GM23338 (cell line): ENCODE results near the gene NXN. TPM values are rescaled to one million over a fixed set of nuclear protein-coding genes. Genes with fewer than 3 reads are reported as not detected.

ENCODE experiments used
- ATAC-seq: fragments of 200-7000 bp; cut with Tn5 transposase; 3 replicates; pipeline ENCODE4 v1.9.1; 2020
- DNase-seq: peaks from one replicate; pipeline ENCODE4 v3.0.0-alpha.2; 2015; ENCODE audit warnings: low spot score
- H2AFZ ChIP-seq: fragments of 200-600 bp; sonication (generic); 2 replicates; pipeline ENCODE4 v1.8.0; 2016; ENCODE audit warnings: antibody characterized with exemption, mild to moderate bottlenecking, moderate library complexity
- H3F3A ChIP-seq: fragments of 200-600 bp; sonication (generic); replicated peaks from 2 replicates; pipeline ENCODE4 v1.8.0; 2017; ENCODE audit warnings: antibody characterized with exemption, mixed run types, low read depth
- H3K27ac ChIP-seq: fragments of 200-600 bp; sonication (generic); 2 replicates; pipeline ENCODE4 v1.6.1; 2016; ENCODE audit warnings: low read depth
- H3K27me3 ChIP-seq: fragments of 200-600 bp; sonication (generic); 2 replicates; pipeline ENCODE4 v1.8.0; 2016; ENCODE audit warnings: mild to moderate bottlenecking, mixed run types, moderate library complexity; ENCODE audit not compliant: insufficient read depth
- H3K36me3 ChIP-seq: fragments of 200-600 bp; sonication (generic); 2 replicates; pipeline ENCODE4 v1.8.0; 2016; ENCODE audit warnings: mild to moderate bottlenecking; ENCODE audit not compliant: insufficient read depth
- H3K4me1 ChIP-seq: fragments of 200-600 bp; sonication (generic); 2 replicates; pipeline ENCODE4 v1.8.0; 2016; ENCODE audit warnings: mild to moderate bottlenecking, moderate library complexity; ENCODE audit not compliant: insufficient read depth
- H3K4me2 ChIP-seq: fragments of 200-600 bp; sonication (generic); 2 replicates; pipeline ENCODE4 v1.7.1; 2017; ENCODE audit warnings: mixed run types
- H3K4me3 ChIP-seq: fragments of 200-600 bp; sonication (generic); 2 replicates; pipeline ENCODE4 v1.6.1; 2016; ENCODE audit warnings: mixed run types
- H3K79me2 ChIP-seq: fragments of 200-600 bp; sonication (generic); replicated peaks from 2 replicates; pipeline ENCODE4 v1.8.0; 2017; ENCODE audit warnings: mild to moderate bottlenecking; ENCODE audit not compliant: insufficient read depth
- H3K9me2 ChIP-seq: fragments of 200-600 bp; sonication (generic); 2 replicates; pipeline ENCODE4 v1.8.0; 2017; ENCODE audit not compliant: insufficient read depth
- H4K20me1 ChIP-seq: fragments of 200-600 bp; sonication (generic); replicated peaks from 2 replicates; pipeline ENCODE4 v1.8.0; 2017; ENCODE audit warnings: mild to moderate bottlenecking; ENCODE audit not compliant: insufficient read depth
- H3K27ac Mint-ChIP-seq: 2 replicates; pipeline ENCODE4 v1.8.0; 2020; ENCODE audit warnings: inconsistent platforms, mild to moderate bottlenecking, moderate library complexity, mixed read lengths
- H3K27me3 Mint-ChIP-seq: 3 replicates; pipeline ENCODE4 v1.8.0; 2022; ENCODE audit warnings: low read depth, mild to moderate bottlenecking, moderate library complexity, mixed read lengths, inconsistent platforms; ENCODE audit not compliant: insufficient read depth, poor library complexity
- H3K36me3 Mint-ChIP-seq: 3 replicates; pipeline ENCODE4 v1.8.0; 2021; ENCODE audit warnings: low read depth, mild to moderate bottlenecking, inconsistent platforms, moderate library complexity, mixed read lengths
- H3K4me1 Mint-ChIP-seq: 3 replicates; pipeline ENCODE4 v1.8.0; 2020; ENCODE audit warnings: mild to moderate bottlenecking, inconsistent platforms, mixed read lengths
- H3K4me3 Mint-ChIP-seq: 3 replicates; pipeline ENCODE4 v1.8.0; 2021; ENCODE audit warnings: moderate library complexity, mild to moderate bottlenecking, inconsistent platforms, mixed read lengths
- H3K9me3 Mint-ChIP-seq: 3 replicates; pipeline ENCODE4 v1.8.0; 2020; ENCODE audit warnings: moderate library complexity, mild to moderate bottlenecking, inconsistent platforms, mixed read lengths
- CREB1 ChIP-seq: fragments of 250-450 bp; sonication (Bioruptor Pico); IDR thresholded peaks from 2 replicates; pipeline ENCODE4 v1.5.0; 2020; ENCODE audit warnings: low read depth, mild to moderate bottlenecking, moderate library complexity
- EZH2phosphoT487 ChIP-seq: fragments of 200-600 bp; sonication (generic); IDR thresholded peaks from one replicate; pipeline ENCODE4 v1.8.1; 2018; ENCODE audit warnings: antibody characterized with exemption; ENCODE audit not compliant: unreplicated experiment
- JUNB ChIP-seq: IDR thresholded peaks from one replicate; pipeline ENCODE4 v1.6.1; 2016; ENCODE audit warnings: antibody characterized with exemption; ENCODE audit not compliant: unreplicated experiment
- NANOG ChIP-seq: IDR thresholded peaks from 2 replicates; pipeline ENCODE4 v1.6.1; 2016; ENCODE audit warnings: antibody characterized with exemption, borderline replicate concordance
- POLR2AphosphoS5 ChIP-seq: IDR thresholded peaks from 2 replicates; pipeline ENCODE4 v1.6.1; 2016; ENCODE audit warnings: antibody characterized with exemption, low read depth
- STAT1 ChIP-seq: IDR thresholded peaks from one replicate; pipeline ENCODE4 v1.6.1; 2016; ENCODE audit warnings: antibody characterized with exemption; ENCODE audit not compliant: unreplicated experiment
- ZNF114 ChIP-seq: fragments of 250-450 bp; sonication (Bioruptor Pico); IDR thresholded peaks from 2 replicates; pipeline ENCODE4 v1.5.0; 2020; ENCODE audit warnings: mild to moderate bottlenecking, moderate library complexity
- ZNF331 ChIP-seq: fragments of 250-450 bp; sonication (Bioruptor Pico); IDR thresholded peaks from 2 replicates; pipeline ENCODE4 v1.5.0; 2020; ENCODE audit warnings: low read depth, mild to moderate bottlenecking, moderate library complexity
- polyA plus RNA-seq: library from polyadenylated mRNA; unstranded; fragments of >200 nt; fragmentation: Nextera tagmentation; extraction: Ambion mirVana; gene quantifications from 2 replicates; pipeline ENCODE4 v1.2.1, GENCODE V29; 2016
- total RNA-seq: library from RNA; depleted of rRNA; stranded (reverse); fragments of >200 nt; shearing (Covaris generic); gene quantifications from 2 replicates; pipeline ENCODE4 v1.2.3, GENCODE V29; 2014
- TF ChIP-seq, protein P1 (sequence below): IDR thresholded peaks from 2 replicates; pipeline ENCODE4 v1.6.1; 2016; ENCODE audit warnings: antibody characterized with exemption
- TF ChIP-seq, protein P2 (sequence below), 2 experiments: fragments of 200-600 bp in 1 of 2; sonication (generic) in 1 of 2; conservative IDR thresholded peaks; 2 replicates each; pipeline versions ENCODE4 v1.5.1 to v1.6.1; 2016 to 2017; ENCODE audit warnings: antibody characterized with exemption in 2 of 2, low read depth in 2 of 2, mild to moderate bottlenecking in 2 of 2, moderate library complexity in 1 of 2
- TF ChIP-seq, protein P3 (sequence below): IDR thresholded peaks from one replicate; pipeline ENCODE4 v1.6.1; 2018; ENCODE audit warnings: antibody characterized with exemption; ENCODE audit not compliant: unreplicated experiment
- TF ChIP-seq, protein P4 (sequence below): fragments of 250-450 bp; sonication (Bioruptor Pico); IDR thresholded peaks from 2 replicates; pipeline ENCODE4 v1.5.0; 2020; ENCODE audit warnings: mild to moderate bottlenecking, moderate library complexity

Gene NXN
- total and polyA plus RNA-seq, 2 experiments from 2014 or later: 31.8 to 105 TPM

DNA sequence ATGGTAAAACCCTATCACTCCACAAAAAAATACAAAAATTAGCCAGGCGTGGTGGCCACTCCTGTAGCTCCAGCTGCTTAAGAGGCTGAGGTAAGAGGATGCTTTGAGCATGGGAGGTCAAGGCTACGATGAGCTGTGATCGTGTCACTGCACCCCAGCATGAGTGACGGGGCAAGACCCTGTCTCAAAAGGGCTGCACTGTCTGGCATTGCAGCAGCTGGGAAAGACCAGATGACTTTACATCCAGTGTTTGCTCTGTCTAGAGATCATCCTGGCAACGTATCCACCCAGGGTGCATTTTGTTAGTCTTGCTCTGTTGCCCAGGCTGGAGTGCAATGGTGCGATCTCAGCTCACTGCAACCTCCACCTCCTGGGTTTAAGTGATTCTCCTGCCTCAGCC is 145.4 kb downstream of the NXN start (continued):
- no peak for TF ChIP-seq EZH2phosphoT487
- TF ChIP-seq ZNF114 (CRISPR knock-in tag): no peak
- TF ChIP-seq, protein P1, sequence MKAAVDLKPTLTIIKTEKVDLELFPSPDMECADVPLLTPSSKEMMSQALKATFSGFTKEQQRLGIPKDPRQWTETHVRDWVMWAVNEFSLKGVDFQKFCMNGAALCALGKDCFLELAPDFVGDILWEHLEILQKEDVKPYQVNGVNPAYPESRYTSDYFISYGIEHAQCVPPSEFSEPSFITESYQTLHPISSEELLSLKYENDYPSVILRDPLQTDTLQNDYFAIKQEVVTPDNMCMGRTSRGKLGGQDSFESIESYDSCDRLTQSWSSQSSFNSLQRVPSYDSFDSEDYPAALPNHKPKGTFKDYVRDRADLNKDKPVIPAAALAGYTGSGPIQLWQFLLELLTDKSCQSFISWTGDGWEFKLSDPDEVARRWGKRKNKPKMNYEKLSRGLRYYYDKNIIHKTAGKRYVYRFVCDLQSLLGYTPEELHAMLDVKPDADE: no peak
- no peak for TF ChIP-seq JUNB
- TF ChIP-seq, protein P2, sequence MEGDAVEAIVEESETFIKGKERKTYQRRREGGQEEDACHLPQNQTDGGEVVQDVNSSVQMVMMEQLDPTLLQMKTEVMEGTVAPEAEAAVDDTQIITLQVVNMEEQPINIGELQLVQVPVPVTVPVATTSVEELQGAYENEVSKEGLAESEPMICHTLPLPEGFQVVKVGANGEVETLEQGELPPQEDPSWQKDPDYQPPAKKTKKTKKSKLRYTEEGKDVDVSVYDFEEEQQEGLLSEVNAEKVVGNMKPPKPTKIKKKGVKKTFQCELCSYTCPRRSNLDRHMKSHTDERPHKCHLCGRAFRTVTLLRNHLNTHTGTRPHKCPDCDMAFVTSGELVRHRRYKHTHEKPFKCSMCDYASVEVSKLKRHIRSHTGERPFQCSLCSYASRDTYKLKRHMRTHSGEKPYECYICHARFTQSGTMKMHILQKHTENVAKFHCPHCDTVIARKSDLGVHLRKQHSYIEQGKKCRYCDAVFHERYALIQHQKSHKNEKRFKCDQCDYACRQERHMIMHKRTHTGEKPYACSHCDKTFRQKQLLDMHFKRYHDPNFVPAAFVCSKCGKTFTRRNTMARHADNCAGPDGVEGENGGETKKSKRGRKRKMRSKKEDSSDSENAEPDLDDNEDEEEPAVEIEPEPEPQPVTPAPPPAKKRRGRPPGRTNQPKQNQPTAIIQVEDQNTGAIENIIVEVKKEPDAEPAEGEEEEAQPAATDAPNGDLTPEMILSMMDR (conservative IDR thresholded peaks at IDR 0.05; ENCODE audit: low read depth in 2 of 2): no peak
- TF ChIP-seq, protein P3, sequence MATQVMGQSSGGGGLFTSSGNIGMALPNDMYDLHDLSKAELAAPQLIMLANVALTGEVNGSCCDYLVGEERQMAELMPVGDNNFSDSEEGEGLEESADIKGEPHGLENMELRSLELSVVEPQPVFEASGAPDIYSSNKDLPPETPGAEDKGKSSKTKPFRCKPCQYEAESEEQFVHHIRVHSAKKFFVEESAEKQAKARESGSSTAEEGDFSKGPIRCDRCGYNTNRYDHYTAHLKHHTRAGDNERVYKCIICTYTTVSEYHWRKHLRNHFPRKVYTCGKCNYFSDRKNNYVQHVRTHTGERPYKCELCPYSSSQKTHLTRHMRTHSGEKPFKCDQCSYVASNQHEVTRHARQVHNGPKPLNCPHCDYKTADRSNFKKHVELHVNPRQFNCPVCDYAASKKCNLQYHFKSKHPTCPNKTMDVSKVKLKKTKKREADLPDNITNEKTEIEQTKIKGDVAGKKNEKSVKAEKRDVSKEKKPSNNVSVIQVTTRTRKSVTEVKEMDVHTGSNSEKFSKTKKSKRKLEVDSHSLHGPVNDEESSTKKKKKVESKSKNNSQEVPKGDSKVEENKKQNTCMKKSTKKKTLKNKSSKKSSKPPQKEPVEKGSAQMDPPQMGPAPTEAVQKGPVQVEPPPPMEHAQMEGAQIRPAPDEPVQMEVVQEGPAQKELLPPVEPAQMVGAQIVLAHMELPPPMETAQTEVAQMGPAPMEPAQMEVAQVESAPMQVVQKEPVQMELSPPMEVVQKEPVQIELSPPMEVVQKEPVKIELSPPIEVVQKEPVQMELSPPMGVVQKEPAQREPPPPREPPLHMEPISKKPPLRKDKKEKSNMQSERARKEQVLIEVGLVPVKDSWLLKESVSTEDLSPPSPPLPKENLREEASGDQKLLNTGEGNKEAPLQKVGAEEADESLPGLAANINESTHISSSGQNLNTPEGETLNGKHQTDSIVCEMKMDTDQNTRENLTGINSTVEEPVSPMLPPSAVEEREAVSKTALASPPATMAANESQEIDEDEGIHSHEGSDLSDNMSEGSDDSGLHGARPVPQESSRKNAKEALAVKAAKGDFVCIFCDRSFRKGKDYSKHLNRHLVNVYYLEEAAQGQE: no peak
- no peak for TF ChIP-seq NANOG
- TF ChIP-seq CREB1: no peak
- TF ChIP-seq ZNF331 (CRISPR knock-in tag): no peak
- TF ChIP-seq POLR2AphosphoS5: no peak
- no peak for TF ChIP-seq STAT1

DNA sequence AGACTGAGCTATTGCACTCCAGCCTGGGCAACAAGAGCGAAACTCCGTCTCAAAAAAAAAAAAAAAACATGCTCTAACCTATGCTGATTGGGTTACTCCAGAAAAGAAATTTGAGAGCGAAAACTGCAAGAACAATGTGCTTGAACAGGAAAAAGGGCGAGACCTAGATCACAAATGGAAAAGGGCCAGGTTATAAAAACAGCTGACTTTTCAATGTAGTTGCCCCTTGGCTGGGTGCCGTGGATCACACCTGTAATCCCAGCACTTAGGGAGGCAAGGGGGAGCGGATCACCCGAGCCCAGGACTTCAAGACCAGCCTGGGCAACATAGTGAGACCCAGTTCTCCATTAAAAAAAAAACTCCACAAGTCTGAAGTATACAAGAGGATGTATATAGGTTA is 148.6 kb downstream of the NXN start:
- Histone ChIP-seq H3K79me2 (peaks cover 72% of the 10 kb centered on the region), H3F3A (no peaks in the 10 kb centered on the region)
- no peak for ATAC-seq
- TF ChIP-seq CREB1 (no peak), JUNB (no peak)
- TF ChIP-seq, protein P4, sequence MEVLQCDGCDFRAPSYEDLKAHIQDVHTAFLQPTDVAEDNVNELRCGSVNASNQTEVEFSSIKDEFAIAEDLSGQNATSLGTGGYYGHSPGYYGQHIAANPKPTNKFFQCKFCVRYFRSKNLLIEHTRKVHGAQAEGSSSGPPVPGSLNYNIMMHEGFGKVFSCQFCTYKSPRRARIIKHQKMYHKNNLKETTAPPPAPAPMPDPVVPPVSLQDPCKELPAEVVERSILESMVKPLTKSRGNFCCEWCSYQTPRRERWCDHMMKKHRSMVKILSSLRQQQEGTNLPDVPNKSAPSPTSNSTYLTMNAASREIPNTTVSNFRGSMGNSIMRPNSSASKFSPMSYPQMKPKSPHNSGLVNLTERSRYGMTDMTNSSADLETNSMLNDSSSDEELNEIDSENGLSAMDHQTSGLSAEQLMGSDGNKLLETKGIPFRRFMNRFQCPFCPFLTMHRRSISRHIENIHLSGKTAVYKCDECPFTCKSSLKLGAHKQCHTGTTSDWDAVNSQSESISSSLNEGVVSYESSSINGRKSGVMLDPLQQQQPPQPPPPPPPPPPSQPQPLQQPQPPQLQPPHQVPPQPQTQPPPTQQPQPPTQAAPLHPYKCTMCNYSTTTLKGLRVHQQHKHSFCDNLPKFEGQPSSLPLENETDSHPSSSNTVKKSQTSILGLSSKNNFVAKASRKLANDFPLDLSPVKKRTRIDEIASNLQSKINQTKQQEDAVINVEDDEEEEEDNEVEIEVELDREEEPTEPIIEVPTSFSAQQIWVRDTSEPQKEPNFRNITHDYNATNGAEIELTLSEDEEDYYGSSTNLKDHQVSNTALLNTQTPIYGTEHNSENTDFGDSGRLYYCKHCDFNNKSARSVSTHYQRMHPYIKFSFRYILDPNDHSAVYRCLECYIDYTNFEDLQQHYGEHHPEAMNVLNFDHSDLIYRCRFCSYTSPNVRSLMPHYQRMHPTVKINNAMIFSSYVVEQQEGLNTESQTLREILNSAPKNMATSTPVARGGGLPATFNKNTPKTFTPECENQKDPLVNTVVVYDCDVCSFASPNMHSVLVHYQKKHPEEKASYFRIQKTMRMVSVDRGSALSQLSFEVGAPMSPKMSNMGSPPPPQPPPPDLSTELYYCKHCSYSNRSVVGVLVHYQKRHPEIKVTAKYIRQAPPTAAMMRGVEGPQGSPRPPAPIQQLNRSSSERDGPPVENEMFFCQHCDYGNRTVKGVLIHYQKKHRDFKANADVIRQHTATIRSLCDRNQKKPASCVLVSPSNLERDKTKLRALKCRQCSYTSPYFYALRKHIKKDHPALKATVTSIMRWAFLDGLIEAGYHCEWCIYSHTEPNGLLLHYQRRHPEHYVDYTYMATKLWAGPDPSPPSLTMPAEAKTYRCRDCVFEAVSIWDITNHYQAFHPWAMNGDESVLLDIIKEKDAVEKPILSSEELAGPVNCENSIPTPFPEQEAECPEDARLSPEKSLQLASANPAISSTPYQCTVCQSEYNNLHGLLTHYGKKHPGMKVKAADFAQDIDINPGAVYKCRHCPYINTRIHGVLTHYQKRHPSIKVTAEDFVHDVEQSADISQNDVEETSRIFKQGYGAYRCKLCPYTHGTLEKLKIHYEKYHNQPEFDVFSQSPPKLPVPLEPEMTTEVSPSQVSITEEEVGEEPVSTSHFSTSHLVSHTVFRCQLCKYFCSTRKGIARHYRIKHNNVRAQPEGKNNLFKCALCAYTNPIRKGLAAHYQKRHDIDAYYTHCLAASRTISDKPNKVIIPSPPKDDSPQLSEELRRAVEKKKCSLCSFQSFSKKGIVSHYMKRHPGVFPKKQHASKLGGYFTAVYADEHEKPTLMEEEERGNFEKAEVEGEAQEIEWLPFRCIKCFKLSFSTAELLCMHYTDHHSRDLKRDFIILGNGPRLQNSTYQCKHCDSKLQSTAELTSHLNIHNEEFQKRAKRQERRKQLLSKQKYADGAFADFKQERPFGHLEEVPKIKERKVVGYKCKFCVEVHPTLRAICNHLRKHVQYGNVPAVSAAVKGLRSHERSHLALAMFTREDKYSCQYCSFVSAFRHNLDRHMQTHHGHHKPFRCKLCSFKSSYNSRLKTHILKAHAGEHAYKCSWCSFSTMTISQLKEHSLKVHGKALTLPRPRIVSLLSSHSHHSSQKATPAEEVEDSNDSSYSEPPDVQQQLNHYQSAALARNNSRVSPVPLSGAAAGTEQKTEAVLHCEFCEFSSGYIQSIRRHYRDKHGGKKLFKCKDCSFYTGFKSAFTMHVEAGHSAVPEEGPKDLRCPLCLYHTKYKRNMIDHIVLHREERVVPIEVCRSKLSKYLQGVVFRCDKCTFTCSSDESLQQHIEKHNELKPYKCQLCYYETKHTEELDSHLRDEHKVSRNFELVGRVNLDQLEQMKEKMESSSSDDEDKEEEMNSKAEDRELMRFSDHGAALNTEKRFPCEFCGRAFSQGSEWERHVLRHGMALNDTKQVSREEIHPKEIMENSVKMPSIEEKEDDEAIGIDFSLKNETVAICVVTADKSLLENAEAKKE (CRISPR knock-in tag): no peak
- TF ChIP-seq, protein P1: no peak

More for the DNA sequence above, 148.6 kb downstream of the NXN start:
- Histone ChIP-seq H4K20me1 (peaks cover 5% of the 10 kb centered on the region), H3K4me1 (0 out of 2 replicates have a peak, but pooled peaks cover 7% of the 10 kb centered on the region), H3K27ac (no peak overlapping the region), H3K4me2 (no peak overlapping the region), H3K9me2 (no peaks in the 10 kb centered on the region), H3K36me3 (no peaks in the 10 kb centered on the region; the same call in 1 of the 2 replicates), H3K27me3 (no peaks in the 10 kb centered on the region), H3K4me3 (no peak overlapping the region), H2AFZ (no peak overlapping the region)
- H3K27ac Mint-ChIP-seq: no peak overlapping the region
- no peak overlapping the region for H3K4me3 Mint-ChIP-seq
- no peak for DNase-seq
- no peaks in the 10 kb centered on the region; the same call in 2 of the 3 replicates for H3K9me3 Mint-ChIP-seq
- peaks cover 5% of the 10 kb centered on the region for H3K27me3 Mint-ChIP-seq
- peaks cover 20% of the 10 kb centered on the region for H3K36me3 Mint-ChIP-seq
- peaks cover 11% of the 10 kb centered on the region for H3K4me1 Mint-ChIP-seq
